GM20000 (cell line): Measurements from ENCODE around the gene HSD17B2.

ENCODE experiments used
- DNase-seq: peaks from one replicate; pipeline ENCODE4 v3.0.0; 2012; ENCODE audit warnings: low spot score
- TF ChIP-seq, protein P1 (sequence below): IDR thresholded peaks from 2 replicates; pipeline ENCODE4 v1.5.1; 2012; ENCODE audit warnings: mild to moderate bottlenecking, control low read depth; ENCODE audit errors: extremely low read depth, missing control alignments

Gene HSD17B2

DNA sequence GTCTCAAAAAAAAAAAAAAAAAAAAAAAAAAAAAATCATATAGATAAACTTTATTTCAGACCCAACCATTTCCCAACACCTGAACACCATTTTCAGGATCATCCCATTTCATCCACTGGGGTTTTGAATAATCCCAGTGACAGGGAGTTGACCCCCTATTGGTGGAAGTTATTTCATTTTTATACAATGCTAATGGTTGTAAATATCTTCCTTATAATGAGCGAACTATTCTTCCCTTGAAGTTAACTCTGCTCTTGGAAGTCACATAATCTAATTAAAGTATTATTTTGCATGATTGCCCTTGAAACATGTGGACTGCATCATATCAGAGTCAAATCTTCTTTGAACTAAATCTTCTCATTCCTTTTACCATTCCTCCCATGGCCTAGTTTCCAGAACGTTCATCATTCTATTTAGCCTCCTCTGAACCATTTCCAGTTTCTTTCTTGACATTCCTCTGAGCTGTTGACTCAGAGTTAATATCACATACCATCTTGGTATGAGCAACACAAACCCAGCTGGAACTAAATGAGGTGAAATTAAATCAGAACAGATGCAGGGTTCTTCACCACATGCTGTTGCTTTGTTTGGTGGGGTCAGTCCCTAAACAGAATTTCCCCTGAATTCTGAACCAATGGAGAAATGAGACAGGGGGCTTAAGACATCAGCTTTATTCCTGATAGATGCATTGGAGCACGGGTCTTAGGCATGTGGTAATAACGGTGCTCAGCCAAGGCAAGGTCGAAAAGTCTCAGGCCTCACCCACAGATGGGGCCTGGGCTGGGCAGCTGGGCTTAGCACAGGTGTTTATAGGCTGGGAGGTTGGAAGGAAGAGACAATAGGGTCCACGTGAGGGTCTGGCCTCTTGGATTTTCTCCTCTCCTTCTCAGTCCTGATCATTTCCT lies 8.9 kb downstream of the HSD17B2 start:
- TF ChIP-seq, protein P1, sequence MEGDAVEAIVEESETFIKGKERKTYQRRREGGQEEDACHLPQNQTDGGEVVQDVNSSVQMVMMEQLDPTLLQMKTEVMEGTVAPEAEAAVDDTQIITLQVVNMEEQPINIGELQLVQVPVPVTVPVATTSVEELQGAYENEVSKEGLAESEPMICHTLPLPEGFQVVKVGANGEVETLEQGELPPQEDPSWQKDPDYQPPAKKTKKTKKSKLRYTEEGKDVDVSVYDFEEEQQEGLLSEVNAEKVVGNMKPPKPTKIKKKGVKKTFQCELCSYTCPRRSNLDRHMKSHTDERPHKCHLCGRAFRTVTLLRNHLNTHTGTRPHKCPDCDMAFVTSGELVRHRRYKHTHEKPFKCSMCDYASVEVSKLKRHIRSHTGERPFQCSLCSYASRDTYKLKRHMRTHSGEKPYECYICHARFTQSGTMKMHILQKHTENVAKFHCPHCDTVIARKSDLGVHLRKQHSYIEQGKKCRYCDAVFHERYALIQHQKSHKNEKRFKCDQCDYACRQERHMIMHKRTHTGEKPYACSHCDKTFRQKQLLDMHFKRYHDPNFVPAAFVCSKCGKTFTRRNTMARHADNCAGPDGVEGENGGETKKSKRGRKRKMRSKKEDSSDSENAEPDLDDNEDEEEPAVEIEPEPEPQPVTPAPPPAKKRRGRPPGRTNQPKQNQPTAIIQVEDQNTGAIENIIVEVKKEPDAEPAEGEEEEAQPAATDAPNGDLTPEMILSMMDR, result no peak
- no peak for DNase-seq

DNA sequence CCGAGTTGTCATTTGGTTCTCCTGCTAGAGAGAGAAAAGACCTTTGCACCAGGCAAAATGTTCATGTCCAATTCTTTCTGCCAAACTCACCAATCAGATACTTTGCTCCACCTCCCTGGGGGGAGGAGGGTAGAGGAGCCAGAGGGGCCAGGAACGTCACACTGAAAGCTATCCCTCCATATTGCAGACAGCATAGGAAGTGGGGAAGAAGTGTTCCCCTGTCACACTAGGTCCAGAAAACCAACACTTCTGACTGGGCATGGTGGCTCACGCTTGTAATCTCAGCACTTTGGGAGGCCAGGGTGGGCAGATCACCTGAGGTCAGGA lies 9.5 kb downstream of the HSD17B2 start:
- TF ChIP-seq, protein P1, result no peak
- no peak for DNase-seq

DNA sequence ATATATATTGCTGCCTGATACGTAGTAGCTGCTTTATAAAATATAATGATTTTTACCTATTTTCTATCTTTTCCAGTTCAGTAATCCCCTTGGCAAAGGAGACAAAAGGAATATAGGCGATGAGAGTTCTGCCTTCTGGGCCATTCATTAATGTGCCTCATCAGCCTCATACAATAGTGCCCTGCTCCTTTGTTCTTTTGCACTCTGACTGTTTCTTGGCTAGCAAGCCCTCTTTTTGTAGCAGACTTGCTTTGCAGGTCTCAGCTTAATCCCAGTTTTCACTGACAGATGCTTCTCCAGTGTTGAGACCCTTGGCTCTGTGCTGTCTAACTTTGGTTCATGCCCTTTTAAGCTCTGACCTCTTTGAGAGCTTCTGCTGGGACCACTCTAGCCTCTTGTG lies 10.4 kb downstream of the HSD17B2 start:
- TF ChIP-seq, protein P1, result no peak
- no peak for DNase-seq

DNA sequence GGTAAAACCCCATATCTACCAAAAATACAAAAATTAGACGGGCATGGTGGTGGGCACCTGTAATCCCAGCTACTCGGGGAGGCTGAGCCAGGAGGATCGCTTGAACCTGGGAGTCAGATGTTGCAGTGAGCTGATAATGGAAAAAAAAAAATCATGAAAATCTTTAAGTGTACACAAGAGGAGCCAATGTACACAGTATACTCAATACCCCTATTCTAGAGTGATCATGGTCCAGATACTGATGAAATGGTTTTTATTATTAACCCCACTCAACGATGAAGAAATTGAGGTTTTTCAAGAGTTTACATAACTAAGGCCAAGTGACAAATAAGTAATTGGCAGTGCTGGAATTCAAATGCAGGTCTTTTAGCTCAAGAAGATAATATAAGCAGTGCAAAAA lies 11.5 kb downstream of the HSD17B2 start:
- TF ChIP-seq, protein P1, result no peak
- no peak for DNase-seq

DNA sequence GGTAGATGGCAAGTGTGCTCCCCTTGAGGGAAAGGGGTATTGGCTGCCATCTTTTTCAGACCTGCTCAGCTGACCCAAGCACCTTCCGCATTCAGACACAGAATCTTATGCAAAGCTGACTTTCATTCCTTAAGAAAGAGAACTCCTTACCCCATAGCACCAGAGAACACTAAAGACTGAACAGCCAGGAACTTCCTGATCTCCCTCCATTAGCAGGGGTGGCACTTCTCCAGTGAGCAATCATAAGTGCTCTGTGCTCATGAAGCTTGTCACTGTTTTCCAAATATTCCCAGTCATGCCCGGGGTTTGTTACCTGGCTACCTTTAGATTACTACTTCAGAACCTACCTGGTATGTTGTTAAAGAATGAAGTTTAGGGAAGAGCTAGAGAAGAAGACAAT lies 11.9 kb downstream of the HSD17B2 start:
- TF ChIP-seq, protein P1, result no peak

DNA sequence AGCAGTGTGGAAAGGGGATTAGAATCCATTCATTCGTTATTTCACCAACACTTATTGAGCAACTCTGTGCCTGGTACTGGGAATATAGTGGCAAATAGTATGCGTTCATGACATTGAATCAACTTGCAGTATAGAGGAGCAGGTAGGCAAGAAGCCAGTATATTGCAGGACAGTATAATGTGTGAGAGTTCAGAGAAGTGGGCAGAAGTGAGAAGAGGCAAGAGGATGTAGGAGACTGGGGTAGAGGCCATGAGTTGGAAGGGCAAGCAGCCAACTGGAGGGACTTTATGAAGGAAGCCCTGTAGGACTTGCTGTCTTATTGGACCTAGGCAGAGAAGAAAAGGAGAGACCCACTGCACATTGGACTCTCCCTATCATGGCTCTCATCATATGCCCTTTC lies 12.3 kb downstream of the HSD17B2 start:
- TF ChIP-seq, protein P1, result no peak
- no peak for DNase-seq

More for the DNA sequence above, 11.9 kb downstream of the HSD17B2 start:
- no peak for DNase-seq

DNA sequence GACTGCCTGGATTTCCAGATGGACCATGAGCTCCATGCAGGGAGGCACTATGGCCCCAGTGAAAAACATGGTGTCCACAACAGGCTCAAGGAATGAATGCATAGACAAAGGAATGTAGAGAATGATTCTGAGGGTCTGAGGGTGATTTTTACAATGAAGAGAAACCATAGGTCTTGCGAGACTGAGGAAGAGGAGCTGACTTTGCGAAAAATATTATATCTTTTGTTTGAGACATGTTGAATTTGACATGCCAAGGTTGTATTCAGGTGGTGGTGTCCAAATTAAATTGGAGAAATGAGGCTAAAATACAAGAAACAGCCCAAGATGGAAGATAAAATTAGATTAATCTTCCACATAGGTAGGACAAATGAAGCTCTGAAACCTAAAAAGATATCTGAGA lies 12.7 kb downstream of the HSD17B2 start:
- no peak for DNase-seq
- TF ChIP-seq, protein P1, result no peak
